Panc1 (cell line): ENCODE data around the gene SMCO3. TPM values are rescaled to one million over a fixed set of nuclear protein-coding genes. Genes with fewer than 3 reads are reported as not detected.
A peak's percentile ranks its signal among the peaks of the same experiment; 100 is the strongest.

Source experiments
- ATAC-seq: fragments of 200-7000 bp; cut with Tn5 transposase; 2 replicates; pipeline ENCODE4 v1.9.1; 2020; ENCODE audit warnings: mild to moderate bottlenecking, moderate library complexity
- BruUV-seq: library from RNA; stranded (reverse); fragments of 400-500 nt; replicated peaks from 2 replicates; lab custom pipeline; 2021; lab: Mats Ljungman, UMichigan
- CTCF ChIA-PET: fragments of 300-600 bp; sonication (Branson Sonifier 250); formaldehyde crosslinking; loops from one replicate; lab custom pipeline; 2022; ENCODE audit warnings: antibody characterized with exemption; lab: Charles Lee
- POLR2A ChIA-PET: fragments of 300-600 bp; sonication (Branson Sonifier 250); formaldehyde crosslinking; loops from one replicate; lab custom pipeline; 2022; ENCODE audit warnings: antibody characterized with exemption; lab: Charles Lee
- DNase-seq: peaks from one replicate; pipeline ENCODE4 v3.0.0-alpha.2; 2010; ENCODE audit warnings: low read depth, low spot score
- H3K27ac ChIP-seq: 2 replicates; pipeline ENCODE4 v1.5.1; 2011; ENCODE audit warnings: mild to moderate bottlenecking, low read length, inconsistent platforms
- H3K27me3 ChIP-seq: fragments of 200-500 bp; sonication (Bioruptor generic); 2 replicates; pipeline ENCODE4 v1.6.0; 2014; ENCODE audit warnings: low read length, inconsistent platforms; ENCODE audit not compliant: control insufficient read depth, insufficient read depth
- H3K36me3 ChIP-seq: fragments of 200-500 bp; sonication (Bioruptor generic); 2 replicates; pipeline ENCODE4 v1.5.1; 2014; ENCODE audit warnings: inconsistent platforms, mild to moderate bottlenecking, low read length, moderate library complexity; ENCODE audit not compliant: control insufficient read depth, insufficient read depth
- H3K4me1 ChIP-seq: 2 replicates; pipeline ENCODE4 v1.5.1; 2011; ENCODE audit warnings: inconsistent platforms, mild to moderate bottlenecking, low read length, moderate library complexity; ENCODE audit not compliant: control insufficient read depth, insufficient read depth
- H3K4me3 ChIP-seq, 2 experiments: 2 replicates each; pipeline ENCODE4 v1.5.1; 2011 to 2012; ENCODE audit warnings: low read depth in 2 of 2, low read length in 2 of 2, mild to moderate bottlenecking in 2 of 2, inconsistent platforms in 1 of 2, moderate library complexity in 1 of 2
- H3K9me3 ChIP-seq: fragments of 200-500 bp; sonication (Bioruptor generic); 2 replicates; pipeline ENCODE4 v1.5.1; 2014; ENCODE audit warnings: low read depth, mild to moderate bottlenecking, inconsistent platforms, low read length, moderate library complexity; ENCODE audit not compliant: control insufficient read depth, insufficient read depth
- POLR2AphosphoS5 ChIP-seq: IDR thresholded peaks from 2 replicates; pipeline ENCODE4 v1.6.1; 2012; ENCODE audit warnings: mild to moderate bottlenecking, low read depth, low read length, moderate library complexity
- REST ChIP-seq, 2 experiments: IDR thresholded peaks; 2 replicates each; pipeline ENCODE4 v1.6.1; 2011 to 2012; ENCODE audit warnings: low read depth in 2 of 2, control low read depth in 1 of 2, low read length in 1 of 2, mild to moderate bottlenecking in 1 of 2, moderate library complexity in 1 of 2; ENCODE audit not compliant: insufficient read depth in 1 of 2
- SIN3A ChIP-seq: IDR thresholded peaks from 2 replicates; pipeline ENCODE4 v1.6.1; 2012; ENCODE audit warnings: low read depth, mild to moderate bottlenecking, low read length, moderate library complexity, borderline replicate concordance; ENCODE audit not compliant: insufficient read depth
- TCF7L2 ChIP-seq: IDR thresholded peaks from 2 replicates; pipeline ENCODE4 v1.6.1; 2011; ENCODE audit warnings: mild to moderate bottlenecking, low read depth, low read length, inconsistent platforms
- in situ Hi-C: cut with HindIII; loops from 2 replicates; pipeline ENCODE4 v1.10.0; 2016; ENCODE audit warnings: low sequenced_read_pairs, low pct_unique_long_range_greater_than_20kb
- intact Hi-C: fragments of 100-400 bp; cut with micrococcal nuclease; formaldehyde crosslinking; loops from one replicate; pipeline ENCODE4 v1.10.0; 2022; ENCODE audit not compliant: unreplicated experiment
- total RNA-seq: library from RNA; stranded (reverse); gene quantifications from one replicate; pipeline ENCODE4 v1.2.1, GENCODE V29; 2021; ENCODE audit not compliant: unreplicated experiment
- TF ChIP-seq, protein P1 (sequence below): fragments of 450-650 bp; IDR thresholded peaks from 2 replicates; pipeline ENCODE4 v1.5.1; 2017; ENCODE audit warnings: mild to moderate bottlenecking

SMCO3 gene
- total RNA-seq, 1 experiment from 2014 or later = not detected

- Histone ChIP-seq H3K9me3 (no peaks in the 10 kb centered on the region), H3K27me3 (no peaks in the 10 kb centered on the region), H3K4me3 (peak overlapping the region; percentile 89 to 95), H3K27ac (peak overlapping the region; percentile 97), H3K36me3 (no peaks in the 10 kb centered on the region; the same call in 1 of the 2 replicates), H3K4me1 (no peaks in the 10 kb centered on the region)
- CTCF ChIA-PET = interaction anchor here (1.0 kb wide), 1 partner anchor 46 kb away, joined by 3 read pairs; no protein-coding TSS in a partner anchor
- TF ChIP-seq, protein P1, sequence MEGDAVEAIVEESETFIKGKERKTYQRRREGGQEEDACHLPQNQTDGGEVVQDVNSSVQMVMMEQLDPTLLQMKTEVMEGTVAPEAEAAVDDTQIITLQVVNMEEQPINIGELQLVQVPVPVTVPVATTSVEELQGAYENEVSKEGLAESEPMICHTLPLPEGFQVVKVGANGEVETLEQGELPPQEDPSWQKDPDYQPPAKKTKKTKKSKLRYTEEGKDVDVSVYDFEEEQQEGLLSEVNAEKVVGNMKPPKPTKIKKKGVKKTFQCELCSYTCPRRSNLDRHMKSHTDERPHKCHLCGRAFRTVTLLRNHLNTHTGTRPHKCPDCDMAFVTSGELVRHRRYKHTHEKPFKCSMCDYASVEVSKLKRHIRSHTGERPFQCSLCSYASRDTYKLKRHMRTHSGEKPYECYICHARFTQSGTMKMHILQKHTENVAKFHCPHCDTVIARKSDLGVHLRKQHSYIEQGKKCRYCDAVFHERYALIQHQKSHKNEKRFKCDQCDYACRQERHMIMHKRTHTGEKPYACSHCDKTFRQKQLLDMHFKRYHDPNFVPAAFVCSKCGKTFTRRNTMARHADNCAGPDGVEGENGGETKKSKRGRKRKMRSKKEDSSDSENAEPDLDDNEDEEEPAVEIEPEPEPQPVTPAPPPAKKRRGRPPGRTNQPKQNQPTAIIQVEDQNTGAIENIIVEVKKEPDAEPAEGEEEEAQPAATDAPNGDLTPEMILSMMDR = peak; percentile 81
- TF ChIP-seq TCF7L2 = no peak
- TF ChIP-seq SIN3A = peak; percentile 54; the same call in 1 of the 2 replicates
- TF ChIP-seq REST (IDR thresholded peaks at IDR 0.05; ENCODE audit: insufficient read depth in 1 of 2, low read depth in 2 of 2, low read length in 1 of 2) = no peak
- TF ChIP-seq POLR2AphosphoS5 = peak; percentile 16; the same call in 1 of the 2 replicates
- ATAC-seq (peak; percentile 54), DNase-seq (no peak)
- POLR2A ChIA-PET = interaction anchor here (0.6 kb wide), 1 partner anchor 1028 kb away, joined by 3 read pairs; no protein-coding TSS in a partner anchor
- BruUV-seq = no TSS peak
- intact Hi-C loops = no loop called here
- in situ Hi-C loops = no loop called here
These were observed 44.0 kb downstream of the SMCO3 start for GRCh38 chr12:14769969-14770495.

- ATAC-seq = peak; percentile 5; the same call in 1 of the 2 replicates
- Histone ChIP-seq H3K4me3 (peak overlapping the region; percentile 89 to 95), H3K4me1 (no peaks in the 10 kb centered on the region), H3K36me3 (no peaks in the 10 kb centered on the region; the same call in 1 of the 2 replicates), H3K9me3 (no peaks in the 10 kb centered on the region), H3K27me3 (no peaks in the 10 kb centered on the region), H3K27ac (peak overlapping the region; percentile 97)
- no peak for DNase-seq
- in situ Hi-C loops = no loop called here
- POLR2A ChIA-PET = no interaction called here
- CTCF ChIA-PET = interaction anchor here (0.7 to 1.0 kb wide), 2 partner anchors 20 to 45 kb away, joined by 3 read pairs; no protein-coding TSS in a partner anchor
- TF ChIP-seq TCF7L2 (no peak), POLR2AphosphoS5 (0 out of 2 replicates have a peak, but pooled peaks have one; percentile 28), SIN3A (no peak), REST (IDR thresholded peaks at IDR 0.05; ENCODE audit: insufficient read depth in 1 of 2, low read depth in 2 of 2, low read length in 1 of 2) (no peak)
- TF ChIP-seq, protein P1 = no peak
- intact Hi-C loops = no loop called here
- no TSS peak for BruUV-seq
These were observed 44.5 kb downstream of the SMCO3 start for GRCh38 chr12:14769466-14769968.
